Gastrocnemius medialis (tissue), 4 donors: Measurements from ENCODE around the gene ATP6V0B.

Source experiments
- CTCF ChIP-seq, 5 experiments: fragments of 450-650 bp in 3 of 5; fragments of 200-600 bp in 2 of 5; sonication (generic) in 2 of 5; IDR thresholded peaks in 4 of 5; conservative IDR thresholded peaks in 1 of 5; 1 replicate in 4 of 5; 2 replicates in 1 of 5; pipeline ENCODE4 v1.5.1; 2016 to 2019; ENCODE audit warnings: antibody characterized with exemption in 5 of 5, mild to moderate bottlenecking in 3 of 5, moderate library complexity in 3 of 5
- POLR2A ChIP-seq, 2 donors: fragments of 450-650 bp; IDR thresholded peaks; one replicate each; pipeline ENCODE4 v1.6.1; 2017; ENCODE audit warnings: antibody characterized with exemption in 2 of 2, mild to moderate bottlenecking in 2 of 2, moderate library complexity in 2 of 2

GRCh38 chr1:43983253-43983899 is 8.6 kb downstream of the ATP6V0B start:
- TF ChIP-seq CTCF (IDR thresholded peaks at IDR 0.05 in 4 of 5, conservative IDR thresholded peaks at IDR 0.05 in 1 of 5) (no peak), POLR2A (IDR thresholded peaks at IDR 0.05) (no peak)
